Inferior parietal cortex (tissue), 1 donor: ENCODE results near the gene HCAR2.
"Not testable (repeated sequence)": the region's sequence is repeated elsewhere in the genome, so short reads cannot be mapped to it uniquely, and the experiment has no call there.

Experiments
- DNase-seq: peaks from one replicate; pipeline ENCODE4 v3.0.0-alpha.2; 2016; ENCODE audit errors: extremely low spot score

Gene HCAR2

GRCh38 chr12:122665759-122666158, 37.4 kb downstream of the HCAR2 start:
- no peak for DNase-seq

DNA sequence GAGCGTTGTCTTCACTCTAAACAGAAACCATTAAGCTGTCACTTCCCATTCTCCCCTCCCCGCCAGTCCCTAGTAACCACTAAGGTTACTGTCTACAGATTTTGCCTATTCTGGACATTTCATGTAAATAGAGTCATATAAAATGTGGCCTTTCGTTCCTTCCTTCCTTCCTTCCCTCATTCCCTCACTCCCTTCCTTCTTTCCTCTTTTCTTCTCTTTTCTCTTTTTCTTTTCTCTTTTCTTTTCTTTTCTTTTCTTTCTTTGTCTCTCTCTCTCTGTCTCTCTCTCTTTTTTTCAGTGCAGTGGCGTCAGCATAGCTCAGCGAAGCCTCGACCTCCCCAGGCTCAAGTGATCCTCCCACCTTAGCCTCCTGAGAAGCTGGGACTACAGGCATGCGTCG, 37.8 kb downstream of the HCAR2 start:
- DNase-seq: no peak

DNA sequence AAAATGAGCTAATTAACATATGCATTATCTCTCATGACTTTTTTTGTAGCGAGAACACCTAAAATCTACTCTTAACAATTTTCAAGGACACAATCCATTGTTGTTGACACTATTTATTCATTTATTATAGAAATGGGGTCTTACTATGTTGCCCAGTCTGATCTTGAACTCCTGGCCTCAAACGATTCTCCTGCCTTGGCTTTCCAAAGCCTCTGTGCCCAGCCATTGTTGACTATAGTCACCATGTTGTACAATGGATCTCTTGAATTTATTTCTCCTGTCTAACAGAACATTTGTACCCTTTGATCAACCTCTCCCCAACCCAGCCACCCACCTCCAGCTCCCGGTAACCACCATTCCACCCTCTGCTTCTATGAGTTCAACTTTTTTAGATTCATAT, 41.2 kb downstream of the HCAR2 start:
- DNase-seq: no peak

GRCh38 chr12:122661246-122661645, 41.9 kb downstream of the HCAR2 start:
- DNase-seq: no peak

DNA sequence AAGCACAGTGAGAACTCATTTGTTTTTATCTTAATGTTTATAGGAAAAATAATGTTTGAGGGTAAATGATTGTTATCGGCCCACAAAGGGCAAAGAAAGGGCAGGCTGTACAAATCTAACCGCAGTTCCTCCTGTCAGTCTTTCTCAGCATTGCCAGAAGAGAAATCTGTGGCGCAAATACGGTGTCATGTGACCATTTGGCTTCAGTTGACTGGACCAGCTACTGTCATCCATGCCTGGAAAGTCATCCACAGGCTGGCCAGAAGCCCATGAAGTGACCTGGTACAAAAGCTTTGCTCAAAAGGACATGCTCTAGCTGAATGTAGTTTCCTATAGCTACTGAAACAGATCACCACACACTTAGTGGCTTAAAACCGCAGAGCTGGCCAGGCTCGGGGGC, 43.6 kb downstream of the HCAR2 start:
- DNase-seq: no peak

- DNase-seq: no peak
These were observed 46.9 kb downstream of the HCAR2 start for GRCh38 chr12:122656298-122656697.

DNA sequence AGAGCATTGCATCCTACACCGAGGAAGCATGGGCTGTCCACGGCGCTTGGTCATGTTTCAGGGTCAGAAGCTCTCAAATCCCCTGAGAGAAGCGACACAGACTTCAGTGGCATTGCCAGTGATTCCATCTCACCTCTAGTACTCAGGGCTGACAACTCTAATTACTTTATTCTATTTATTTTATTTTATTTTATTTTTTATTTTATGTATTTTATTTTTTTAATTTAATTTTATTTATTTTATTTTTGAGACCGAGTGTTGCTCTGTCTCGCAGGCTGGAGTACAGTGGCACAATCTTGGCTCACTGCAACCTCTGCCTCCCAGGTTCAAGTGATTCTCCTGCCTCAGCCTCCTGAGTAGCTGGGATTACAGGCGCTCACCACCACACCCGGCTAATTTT, 49.9 kb downstream of the HCAR2 start:
- DNase-seq: not testable (repeated sequence)

GRCh38 chr12:122651520-122652224, 51.5 kb downstream of the HCAR2 start:
- no peak for DNase-seq
